ENCODE data around the gene PNPLA2.

Gene PNPLA2

GRCh38 chr11:799641-800316, 18.9 kb upstream of the PNPLA2 start:
- no peak for DNase-seq

DNA sequence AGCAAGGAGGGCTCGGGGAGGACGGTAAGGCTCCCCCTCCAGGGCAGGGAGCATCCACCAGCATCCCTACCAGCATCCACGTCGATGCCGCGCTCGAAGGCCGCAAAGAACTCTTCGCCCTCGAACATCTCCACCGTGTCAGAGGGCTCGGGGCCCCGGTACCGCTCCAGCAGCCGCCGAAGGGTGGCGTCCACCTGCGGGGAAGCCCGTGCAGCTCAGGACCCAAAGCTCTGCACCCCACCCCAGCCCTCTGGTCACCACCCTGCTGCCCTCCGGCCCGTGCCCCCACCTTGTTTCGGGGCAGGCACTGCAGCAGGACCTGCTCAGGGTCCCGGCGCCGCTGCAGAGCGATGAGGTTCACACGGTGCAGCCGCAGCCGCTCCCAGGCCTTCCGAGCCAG, 18.2 kb upstream of the PNPLA2 start:
- DNase-seq: no peak

- DNase-seq: no peak
Observed at GRCh38 chr11:801097-801780, 17.5 kb upstream of the PNPLA2 start.

GRCh38 chr11:802018-802617, 16.6 kb upstream of the PNPLA2 start:
- DNase-seq: no peak

- no peak for DNase-seq
Observed at GRCh38 chr11:802693-803466, 15.8 kb upstream of the PNPLA2 start.

- no peak for DNase-seq
Observed at GRCh38 chr11:803467-803742, 15.3 kb upstream of the PNPLA2 start.

GRCh38 chr11:803770-804598, 14.7 kb upstream of the PNPLA2 start:
- no peak for DNase-seq

GRCh38 chr11:804599-804964, 14.1 kb upstream of the PNPLA2 start:
- DNase-seq: no peak

DNA sequence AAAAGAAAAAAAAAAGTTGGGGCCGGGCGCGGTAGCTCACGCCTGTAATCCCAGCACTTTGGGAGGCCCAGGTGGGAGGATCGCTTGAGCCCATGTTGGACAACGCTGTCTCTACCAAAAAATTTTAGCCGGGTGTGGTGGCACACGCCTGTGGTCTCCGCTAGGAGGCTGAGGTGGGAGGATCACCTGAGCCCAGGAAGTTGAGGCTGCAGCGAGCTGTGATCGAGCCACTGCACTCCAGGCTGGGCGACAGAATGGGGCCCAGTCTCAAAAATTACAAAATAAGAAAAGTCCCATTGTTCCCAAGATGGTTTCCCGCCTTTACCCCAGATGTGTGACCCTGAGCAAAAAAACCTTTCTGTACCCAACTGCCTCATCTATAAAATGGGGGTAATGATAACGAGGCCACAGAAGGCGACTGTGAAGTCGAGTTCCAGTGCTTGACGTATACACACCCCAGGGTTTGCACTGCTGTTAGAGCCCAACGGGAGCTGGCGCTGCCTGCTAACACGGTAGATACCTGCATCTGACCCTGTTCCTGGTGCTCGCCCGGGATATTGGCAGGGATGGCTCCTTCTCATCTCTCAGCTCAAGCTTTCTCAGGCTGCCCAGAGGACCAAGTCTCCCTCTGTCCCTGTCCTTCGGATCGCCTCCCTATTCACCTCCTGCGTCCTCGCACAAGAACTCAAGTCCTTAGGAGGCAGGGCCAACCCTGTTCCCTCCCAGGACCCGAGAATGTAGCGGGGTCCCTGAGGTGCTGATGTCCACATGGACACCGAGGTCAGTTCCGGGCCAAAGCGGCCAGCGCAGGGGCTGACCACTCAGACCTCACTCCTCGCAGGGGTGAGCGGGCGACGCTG, 10.1 kb upstream of the PNPLA2 start:
- no peak for DNase-seq

DNA sequence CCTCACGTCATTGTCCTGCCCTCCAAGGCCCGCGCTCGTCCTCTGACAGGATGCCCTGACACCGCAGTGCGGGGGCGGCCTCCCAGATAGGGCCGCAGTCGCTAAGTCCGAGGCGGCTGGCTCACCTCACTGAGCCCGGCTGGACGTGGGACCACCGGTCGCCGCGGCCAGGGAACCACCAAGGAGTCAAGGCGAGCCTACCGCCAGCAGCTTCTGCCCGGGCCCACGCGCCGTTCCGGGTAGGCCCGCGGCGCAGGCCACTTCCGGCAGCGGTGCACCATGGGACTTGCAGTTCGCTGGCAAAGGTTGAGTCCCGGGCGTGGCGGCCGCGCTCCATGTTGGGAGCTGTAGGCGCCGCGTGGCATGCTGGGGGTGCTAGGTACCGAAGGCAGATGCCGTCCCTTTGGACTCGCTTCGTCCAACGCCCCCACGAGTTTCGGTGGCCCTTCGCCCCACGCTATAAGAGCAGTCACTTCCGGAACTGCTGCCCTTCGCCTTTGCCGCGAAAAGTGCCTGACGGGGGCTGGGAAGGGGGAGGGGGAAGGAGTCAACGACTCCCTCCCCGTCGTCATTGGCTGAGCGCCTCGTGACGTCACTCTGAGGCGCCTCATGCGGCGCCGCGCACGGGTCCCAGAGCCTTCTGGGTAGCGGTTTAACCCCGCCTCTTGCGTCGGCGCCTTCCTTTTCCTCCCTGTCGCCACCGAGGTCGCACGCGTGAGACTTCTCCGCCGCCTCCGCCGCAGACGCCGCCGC, 9.3 kb upstream of the PNPLA2 start, which contains the start of gene RPLP2:
TSS of gene RPLP2 (plus strand) at position 681 of the 753 bp plus-strand sequence. CDS start 268 bp downstream, outside the sequence.
- DNase-seq: peak; percentile 98

- DNase-seq: no peak
Observed at GRCh38 chr11:810040-810567, 8.6 kb upstream of the PNPLA2 start.

GRCh38 chr11:811446-812245, 7.1 kb upstream of the PNPLA2 start:
- no peak for DNase-seq

GRCh38 chr11:812390-812789, 6.3 kb upstream of the PNPLA2 start:
- DNase-seq: no peak

- DNase-seq: no peak
Observed at GRCh38 chr11:813072-813455, 5.7 kb upstream of the PNPLA2 start.

DNA sequence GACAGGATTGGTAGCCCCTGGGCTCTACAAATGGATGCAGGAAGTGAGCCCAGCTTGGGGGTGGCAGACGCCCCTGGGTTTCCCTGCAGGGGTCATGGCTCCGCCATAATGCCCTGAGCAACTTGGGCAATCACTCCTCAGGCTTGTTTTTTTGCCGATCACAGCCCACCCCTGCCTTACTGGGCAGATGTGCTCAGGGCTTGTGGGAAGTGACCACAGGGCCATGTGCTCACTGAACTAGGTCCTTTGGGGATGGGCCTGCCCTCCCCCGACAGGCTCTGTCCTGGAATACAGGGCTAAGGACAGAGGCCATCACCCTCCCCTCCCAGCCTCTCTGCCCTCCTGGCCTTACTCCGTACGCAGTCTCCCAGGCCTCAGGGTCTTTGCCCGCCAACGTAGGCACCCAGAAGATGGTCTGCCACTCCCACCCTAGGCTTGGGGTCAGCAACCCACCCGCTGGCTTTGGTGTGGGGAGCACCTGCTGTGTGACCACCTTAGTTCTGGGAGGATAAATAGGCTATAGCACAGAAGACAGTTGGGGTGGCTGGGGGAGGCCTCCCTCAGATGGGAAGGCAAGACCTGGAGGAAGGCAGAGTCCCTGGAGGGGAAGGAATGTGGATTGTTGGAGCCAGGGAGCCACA, 5.1 kb upstream of the PNPLA2 start:
- DNase-seq: no peak

DNA sequence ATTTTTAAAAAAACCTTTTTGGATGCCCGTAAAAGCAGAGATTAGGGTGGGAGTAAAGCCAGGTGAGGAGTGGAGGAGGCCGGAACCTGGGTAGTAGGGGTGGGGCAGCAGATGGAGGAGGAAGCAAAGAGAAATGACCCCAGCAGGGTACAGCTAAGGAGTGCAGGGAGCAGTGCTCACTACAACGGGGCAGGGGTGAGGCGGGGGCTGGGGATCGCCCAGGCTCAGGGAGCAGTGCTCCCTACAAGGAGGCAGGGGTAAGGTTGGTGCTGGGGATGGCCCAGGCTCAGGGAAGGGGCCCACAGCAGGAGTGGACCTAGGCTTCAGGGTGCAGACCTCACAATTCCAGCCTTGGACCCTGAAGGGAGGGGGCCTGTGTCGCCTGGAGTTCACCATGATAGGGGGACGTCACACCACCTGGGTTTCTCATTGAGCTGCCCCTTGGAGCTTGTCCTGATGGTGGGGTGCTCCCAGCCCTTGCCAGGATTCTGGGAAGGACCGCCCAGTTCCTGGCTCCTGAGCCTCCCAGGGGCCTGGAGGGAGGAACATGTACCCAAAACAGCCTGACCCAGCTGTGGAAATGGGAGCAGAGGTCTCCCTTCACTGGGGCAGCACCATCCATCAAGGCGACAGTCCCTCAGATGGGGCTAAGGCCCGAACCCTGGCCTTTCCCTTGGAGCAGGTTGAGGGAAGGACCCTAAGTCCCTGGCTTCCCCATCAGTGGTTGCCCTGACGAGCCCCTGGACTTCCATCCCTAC, 2.9 kb upstream of the PNPLA2 start:
- DNase-seq: no peak

DNA sequence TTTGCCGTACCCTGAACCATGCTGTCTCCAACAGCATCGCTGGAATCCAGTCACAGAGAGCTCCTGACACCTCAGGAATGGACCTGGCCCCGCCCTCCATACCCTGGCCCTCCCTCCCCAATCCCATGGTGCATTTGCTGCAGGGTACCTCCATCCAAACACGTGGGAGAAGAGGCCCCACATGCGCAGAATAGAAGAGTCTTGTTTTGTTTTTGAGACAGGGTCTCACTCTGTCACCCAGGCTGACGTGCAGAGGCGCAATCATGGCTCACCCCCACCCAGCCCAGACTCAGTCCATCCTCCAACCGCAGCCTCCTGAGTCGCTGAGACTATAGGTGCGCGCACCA, 2.3 kb upstream of the PNPLA2 start:
- no peak for DNase-seq

- peak; percentile 92 for DNase-seq
Observed at GRCh38 chr11:819129-819931, 616 bp downstream of the PNPLA2 start.

Data from left hindlimb (tissue), 1 donor.